ENCODE results near the gene ZC3H12A. TPM values are rescaled to one million over a fixed set of nuclear protein-coding genes. Genes with fewer than 3 reads are reported as not detected.

ZC3H12A gene
- total RNA-seq, 1 experiment from 2014 or later = 6.7 TPM

- H3K23ac ChIP-seq (ENCODE audit: insufficient read length, low read depth, low read length) = no peak overlapping the region
- H4K20me1 ChIP-seq (ENCODE audit: control insufficient read depth, insufficient read depth, insufficient read length) = no peaks in the 10 kb centered on the region
- H2AFZ ChIP-seq (ENCODE audit: low read length) = no peak overlapping the region
- H3K27ac ChIP-seq (ENCODE audit: insufficient read length, low read depth, low read length) = no peak overlapping the region
- no peak overlapping the region for H3K14ac ChIP-seq (ENCODE audit: insufficient read depth, low read length)
- H4K8ac ChIP-seq (replicated peaks; ENCODE audit: insufficient read length, low read depth, low read length) = no peak overlapping the region
- no peak overlapping the region for H3K18ac ChIP-seq (ENCODE audit: insufficient read length, low read depth, low read length)
- no peak overlapping the region for H4K91ac ChIP-seq (ENCODE audit: insufficient read length, low read depth, low read length)
- peaks cover under 1 to 49% (median 19%) of the 10 kb centered on the region in 3 experiments; a peak in 6 of 7 replicates for H3K36me3 Mint-ChIP-seq (ENCODE audit: insufficient read depth in 1 of 3, low read depth in 3 of 3)
- no peak overlapping the region for H2BK20ac ChIP-seq (ENCODE audit: low read depth, low read length, poor library complexity, severe bottlenecking)
- no peak for DNase-seq
- H3K4ac ChIP-seq (ENCODE audit: low read depth, low read length) = no peak overlapping the region
- no peak overlapping the region for H3T11ph ChIP-seq (ENCODE audit: low read length)
- no peaks in the 10 kb centered on the region for H3K79me1 ChIP-seq (ENCODE audit: insufficient read depth, low read depth, low read length, poor library complexity, severe bottlenecking)
- TF ChIP-seq, protein P1, sequence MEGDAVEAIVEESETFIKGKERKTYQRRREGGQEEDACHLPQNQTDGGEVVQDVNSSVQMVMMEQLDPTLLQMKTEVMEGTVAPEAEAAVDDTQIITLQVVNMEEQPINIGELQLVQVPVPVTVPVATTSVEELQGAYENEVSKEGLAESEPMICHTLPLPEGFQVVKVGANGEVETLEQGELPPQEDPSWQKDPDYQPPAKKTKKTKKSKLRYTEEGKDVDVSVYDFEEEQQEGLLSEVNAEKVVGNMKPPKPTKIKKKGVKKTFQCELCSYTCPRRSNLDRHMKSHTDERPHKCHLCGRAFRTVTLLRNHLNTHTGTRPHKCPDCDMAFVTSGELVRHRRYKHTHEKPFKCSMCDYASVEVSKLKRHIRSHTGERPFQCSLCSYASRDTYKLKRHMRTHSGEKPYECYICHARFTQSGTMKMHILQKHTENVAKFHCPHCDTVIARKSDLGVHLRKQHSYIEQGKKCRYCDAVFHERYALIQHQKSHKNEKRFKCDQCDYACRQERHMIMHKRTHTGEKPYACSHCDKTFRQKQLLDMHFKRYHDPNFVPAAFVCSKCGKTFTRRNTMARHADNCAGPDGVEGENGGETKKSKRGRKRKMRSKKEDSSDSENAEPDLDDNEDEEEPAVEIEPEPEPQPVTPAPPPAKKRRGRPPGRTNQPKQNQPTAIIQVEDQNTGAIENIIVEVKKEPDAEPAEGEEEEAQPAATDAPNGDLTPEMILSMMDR (conservative IDR thresholded peaks at IDR 0.05) = no peak
- no peak overlapping the region for H3K9ac ChIP-seq (ENCODE audit: extremely low read depth, insufficient read length, low read length)
- no peaks in the 10 kb centered on the region for H3K27me3 ChIP-seq (ENCODE audit: insufficient read depth, low read length)
- H3K56ac ChIP-seq (ENCODE audit: insufficient read length, low read depth, low read length) = no peak overlapping the region
- no peak overlapping the region for H3K4me2 ChIP-seq (ENCODE audit: insufficient read depth, insufficient read length, low read length)
- no peak overlapping the region for H3K4me3 Mint-ChIP-seq
- H3K4me1 Mint-ChIP-seq = no peaks in the 10 kb centered on the region
- WGBS (ENCODE audit: extremely low coverage, insufficient read length, low lambda C conversion rate) = no CpG with 5 or more reads among the region's 4 CpGs
- no peaks in the 10 kb centered on the region for H3K79me2 ChIP-seq (ENCODE audit: insufficient read depth, low read length)
- H3K27ac Mint-ChIP-seq = no peak overlapping the region
- no peaks in the 10 kb centered on the region for H3K9me3 ChIP-seq (ENCODE audit: control insufficient read depth, low read depth, low read length)
- H3K27me3 Mint-ChIP-seq (ENCODE audit: low read depth) = no peaks in the 10 kb centered on the region
- H2BK120ac ChIP-seq (ENCODE audit: low read depth, low read length, poor library complexity, severe bottlenecking) = no peak overlapping the region
- no peaks in the 10 kb centered on the region for H3K9me3 Mint-ChIP-seq
- no peaks in the 10 kb centered on the region for H3K23me2 ChIP-seq (ENCODE audit: insufficient read length, low read depth, low read length, poor library complexity, severe bottlenecking)
- no peaks in the 10 kb centered on the region for H3K4me1 ChIP-seq (ENCODE audit: insufficient read depth, low read length)
- H2BK15ac ChIP-seq (ENCODE audit: low read depth, low read length) = no peak overlapping the region
- H2BK5ac ChIP-seq (ENCODE audit: insufficient read length, low read length) = no peak overlapping the region
- no peak overlapping the region for H4K5ac ChIP-seq (ENCODE audit: insufficient read length, low read depth, low read length)
- H2BK12ac ChIP-seq (ENCODE audit: insufficient read length, low read depth, low read length) = no peak overlapping the region
- no peak overlapping the region for H2AK5ac ChIP-seq (ENCODE audit: insufficient read length, low read length)
These were observed 24.7 kb downstream of the ZC3H12A start for GRCh38 chr1:37498872-37499617.

Data from H9 (cell line).